Sigmoid colon (tissue), 4 donors: ENCODE data around the gene CNPY4.
A peak's percentile ranks its signal among the peaks of the same experiment; 100 is the strongest.

Experiments
- CTCF ChIP-seq, 4 experiments: fragments of 450-650 bp in 3 of 4; fragments of 200-600 bp in 1 of 4; IDR thresholded peaks; one replicate each; pipeline ENCODE4 v1.5.1; 2016 to 2019; ENCODE audit warnings: antibody characterized with exemption in 4 of 4, mild to moderate bottlenecking in 3 of 4, moderate library complexity in 2 of 4
- EP300 ChIP-seq, 4 donors: sonication (generic); formaldehyde crosslinking; IDR thresholded peaks; one replicate each; pipeline ENCODE4 v1.6.1; 2017; ENCODE audit warnings: antibody characterized with exemption in 4 of 4
- POLR2A ChIP-seq, 2 donors: fragments of 450-650 bp; IDR thresholded peaks; one replicate each; pipeline ENCODE4 v1.6.1; 2016; ENCODE audit warnings: antibody characterized with exemption in 2 of 2, mild to moderate bottlenecking in 2 of 2, moderate library complexity in 2 of 2
- POLR2AphosphoS5 ChIP-seq, 4 donors: sonication (generic); formaldehyde crosslinking; IDR thresholded peaks; one replicate each; pipeline ENCODE4 v1.6.1; 2017; ENCODE audit warnings: antibody characterized with exemption in 4 of 4

- peak; percentile 66 to 95 (median 89) for TF ChIP-seq POLR2AphosphoS5 (IDR thresholded peaks at IDR 0.05)
- TF ChIP-seq CTCF (IDR thresholded peaks at IDR 0.05) = peak; percentile 80 to 93 (median 91)
- TF ChIP-seq POLR2A (IDR thresholded peaks at IDR 0.05) = peak; percentile 57 to 70
- TF ChIP-seq EP300 (IDR thresholded peaks at IDR 0.05) = peak in 2 of 4 donors; percentile 46 to 62
These were observed 37.8 kb upstream of the CNPY4 start, which contains the start of gene ZNF3 for GRCh38 chr7:100081535-100082102.
